Measurements from ENCODE around the gene COL4A4. TPM values are rescaled to one million over a fixed set of nuclear protein-coding genes. Genes with fewer than 3 reads are reported as not detected.

Gene COL4A4
- total RNA-seq, 1 donor from 2014 or later: 2.5 TPM

- no peaks in the 10 kb centered on the region for H3K4me1 ChIP-seq
- DNase-seq (ENCODE audit: extremely low spot score in 2 of 2): no peak
- no peak overlapping the region for H3K27ac ChIP-seq
- TF ChIP-seq POLR2AphosphoS5 (IDR thresholded peaks at IDR 0.05; ENCODE audit: insufficient read depth in 1 of 2, low read depth in 1 of 2) (no peak), POLR2A (IDR thresholded peaks at IDR 0.05) (no peak), CTCF (IDR thresholded peaks at IDR 0.05) (no peak)
- no peaks in the 10 kb centered on the region for H3K36me3 ChIP-seq
- H3K9me3 ChIP-seq: no peaks in the 10 kb centered on the region
- intact Hi-C loops (cut with DNase I): no loop called here
- H3K27me3 ChIP-seq: no peaks in the 10 kb centered on the region
- no peak overlapping the region for H3K4me3 ChIP-seq
Measured at GRCh38 chr2:227143895-227144294, 20.1 kb downstream of the COL4A4 start.

DNA sequence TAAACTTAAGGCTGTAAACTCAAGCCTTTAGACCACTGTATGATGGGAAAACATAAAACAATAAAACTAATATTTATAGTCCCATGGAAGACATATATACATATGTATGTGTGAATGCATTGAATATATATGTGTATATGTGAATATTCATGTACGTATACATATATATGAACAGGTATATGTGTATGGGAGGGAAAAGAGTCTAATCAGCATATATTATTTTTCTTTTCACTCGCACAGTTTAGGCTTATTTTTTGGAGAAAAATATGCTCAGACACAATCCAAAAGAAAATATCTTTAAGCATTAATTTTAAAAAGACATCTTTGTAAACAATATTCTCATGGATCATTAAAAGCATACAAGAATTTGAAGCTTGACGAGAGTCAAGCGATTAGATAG is 22.7 kb downstream of the COL4A4 start:
- Histone ChIP-seq H3K27me3 (no peaks in the 10 kb centered on the region), H3K9me3 (no peaks in the 10 kb centered on the region), H3K4me3 (no peak overlapping the region), H3K4me1 (no peaks in the 10 kb centered on the region), H3K27ac (no peak overlapping the region), H3K36me3 (no peaks in the 10 kb centered on the region)
- TF ChIP-seq CTCF (IDR thresholded peaks at IDR 0.05): no peak
- no peak for TF ChIP-seq POLR2AphosphoS5 (IDR thresholded peaks at IDR 0.05; ENCODE audit: insufficient read depth in 1 of 2, low read depth in 1 of 2)
- TF ChIP-seq POLR2A (IDR thresholded peaks at IDR 0.05): no peak
- intact Hi-C loops (cut with DNase I): no loop called here
- no peak for DNase-seq (ENCODE audit: extremely low spot score in 2 of 2)

DNA sequence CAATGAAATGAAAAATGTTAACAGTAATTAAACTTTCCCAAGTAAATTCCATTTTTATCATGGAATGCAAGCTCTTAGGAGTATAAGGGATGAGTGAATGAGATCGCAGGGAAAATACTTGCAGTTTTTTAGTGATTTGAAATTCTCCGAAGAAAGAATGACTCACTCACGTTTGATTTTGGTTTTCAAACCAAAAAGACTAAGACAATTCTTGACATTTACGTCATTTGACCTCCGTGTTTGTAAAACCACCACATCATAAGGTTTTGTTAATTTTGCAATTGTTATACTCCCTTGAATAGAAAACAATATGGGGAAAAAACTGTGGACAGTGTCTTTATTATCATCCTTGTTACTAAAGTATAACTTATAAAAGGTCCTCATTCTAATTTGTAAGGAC is 29.4 kb downstream of the COL4A4 start:
- intact Hi-C loops (cut with DNase I): no loop called here
- Histone ChIP-seq H3K36me3 (no peaks in the 10 kb centered on the region), H3K27me3 (no peaks in the 10 kb centered on the region), H3K4me3 (no peak overlapping the region), H3K27ac (no peak overlapping the region), H3K9me3 (no peaks in the 10 kb centered on the region), H3K4me1 (no peaks in the 10 kb centered on the region)
- no peak for DNase-seq (ENCODE audit: extremely low spot score in 2 of 2)
- TF ChIP-seq POLR2AphosphoS5 (IDR thresholded peaks at IDR 0.05; ENCODE audit: insufficient read depth in 1 of 2, low read depth in 1 of 2) (no peak), POLR2A (IDR thresholded peaks at IDR 0.05) (no peak), CTCF (IDR thresholded peaks at IDR 0.05) (no peak)

GRCh38 chr2:227132986-227133385 is 31.0 kb downstream of the COL4A4 start:
- intact Hi-C loops (cut with DNase I): no loop called here
- no peak for TF ChIP-seq CTCF (IDR thresholded peaks at IDR 0.05)
- TF ChIP-seq POLR2A (IDR thresholded peaks at IDR 0.05): no peak
- TF ChIP-seq POLR2AphosphoS5 (IDR thresholded peaks at IDR 0.05; ENCODE audit: insufficient read depth in 1 of 2, low read depth in 1 of 2): no peak
- DNase-seq (ENCODE audit: extremely low spot score in 2 of 2): no peak

GRCh38 chr2:227130636-227131035 is 33.4 kb downstream of the COL4A4 start:
- no peaks in the 10 kb centered on the region for H3K36me3 ChIP-seq
- intact Hi-C loops (cut with DNase I): no loop called here
- no peak for TF ChIP-seq CTCF (IDR thresholded peaks at IDR 0.05)
- no peak for TF ChIP-seq POLR2AphosphoS5 (IDR thresholded peaks at IDR 0.05; ENCODE audit: insufficient read depth in 1 of 2, low read depth in 1 of 2)
- TF ChIP-seq POLR2A (IDR thresholded peaks at IDR 0.05): no peak
- H3K4me3 ChIP-seq: no peak overlapping the region
- no peaks in the 10 kb centered on the region for H3K27me3 ChIP-seq
- no peaks in the 10 kb centered on the region for H3K4me1 ChIP-seq
- H3K27ac ChIP-seq: no peak overlapping the region
- DNase-seq (ENCODE audit: extremely low spot score in 2 of 2): no peak
- H3K9me3 ChIP-seq: no peaks in the 10 kb centered on the region

More at GRCh38 chr2:227132986-227133385, 31.0 kb downstream of the COL4A4 start:
- no peak overlapping the region for H3K4me3 ChIP-seq
- H3K27me3 ChIP-seq: no peaks in the 10 kb centered on the region
- H3K9me3 ChIP-seq: no peaks in the 10 kb centered on the region
- H3K4me1 ChIP-seq: no peaks in the 10 kb centered on the region
- H3K27ac ChIP-seq: no peak overlapping the region
- no peaks in the 10 kb centered on the region for H3K36me3 ChIP-seq

Measured in vagina (tissue), 2 donors.